Stomach (tissue), 9 donors: ENCODE results near the gene LACTBL1. TPM values are rescaled to one million over a fixed set of nuclear protein-coding genes. Genes with fewer than 3 reads are reported as not detected.
A peak's percentile ranks its signal among the peaks of the same experiment; 100 is the strongest.
"Not testable (repeated sequence)": the region's sequence is repeated elsewhere in the genome, so short reads cannot be mapped to it uniquely, and the experiment has no call there.

ENCODE experiments used
- DNase-seq, 2 donors: peaks; one replicate each; pipeline versions ENCODE4 v3.0.0 to v3.0.0-alpha.2; 2013 to 2019
- H3K27ac ChIP-seq, 5 donors: fragments of 200-600 bp in 4 of 5; sonication (generic) in 4 of 5; one replicate each; pipeline ENCODE4 v1.5.1; 2013 to 2019; ENCODE audit warnings: mild to moderate bottlenecking in 1 of 5, moderate library complexity in 1 of 5
- H3K27me3 ChIP-seq, 3 donors: fragments of 200-600 bp; sonication (generic); one replicate each; pipeline ENCODE4 v1.5.1; 2017 to 2019; ENCODE audit warnings: mixed run types in 1 of 3
- H3K36me3 ChIP-seq, 4 donors: fragments of 200-600 bp; sonication (generic); 1 replicate in 3 of 4; 2 replicates in 1 of 4; pipeline ENCODE4 v1.5.1; 2016 to 2019
- H3K4me1 ChIP-seq, 4 donors: fragments of 200-600 bp; sonication (generic); one replicate each; pipeline ENCODE4 v1.5.1; 2016 to 2019
- H3K4me3 ChIP-seq, 4 donors: fragments of 200-600 bp; sonication (generic) in 3 of 4; one replicate each; pipeline ENCODE4 v1.5.1; 2016 to 2019; ENCODE audit warnings: mild to moderate bottlenecking in 1 of 4
- H3K9me3 ChIP-seq, 4 donors: fragments of 200-600 bp; sonication (generic); one replicate each; pipeline ENCODE4 v1.5.1; 2016 to 2019
- EP300 ChIP-seq: sonication (generic); formaldehyde crosslinking; IDR thresholded peaks from one replicate; pipeline ENCODE4 v1.6.1; 2017; ENCODE audit warnings: antibody characterized with exemption
- POLR2A ChIP-seq, 4 donors: fragments of 450-650 bp; IDR thresholded peaks; one replicate each; pipeline ENCODE4 v1.6.1; 2016; ENCODE audit warnings: antibody characterized with exemption in 4 of 4, control low read depth in 2 of 4, mild to moderate bottlenecking in 1 of 4, moderate library complexity in 1 of 4
- POLR2AphosphoS5 ChIP-seq, 3 donors: sonication (generic); formaldehyde crosslinking; IDR thresholded peaks; one replicate each; pipeline ENCODE4 v1.6.1; 2016; ENCODE audit warnings: antibody characterized with exemption in 3 of 3
- WGBS, 5 donors: extraction: QIAGEN DNeasy Blood & Tissue Kit in 3 of 5; methylation state at CpG; one replicate each; pipeline versions ENCODE4 v1.1.5 to v1.1.7; 2013 to 2018; 5-methylcytosine and 5-hydroxymethylcytosine counted together
- intact Hi-C: fragments of 100-400 bp; cut with DNase I; formaldehyde crosslinking; loops from one replicate; pipeline ENCODE4 v1.15.1; 2023; ENCODE audit warnings: low total_unique reads
- polyA plus RNA-seq, 3 donors: library from polyadenylated mRNA; stranded (reverse); fragments of 200-250 nt; gene quantifications; one replicate each; pipeline ENCODE4 v1.2.3, GENCODE V29; 2013
- total RNA-seq, 5 donors: library from RNA; depleted of rRNA; stranded (reverse); fragments of >200 nt; gene quantifications; one replicate each; pipeline versions ENCODE4 v1.1.0 to v1.2.3, GENCODE V29; 2014 to 2016
- TF ChIP-seq, protein P1 (sequence below), 7 experiments: fragments of 450-650 bp in 4 of 7; fragments of 200-600 bp in 3 of 7; sonication (generic) in 3 of 7; IDR thresholded peaks; one replicate each; pipeline ENCODE4 v1.5.1; 2016 to 2019; ENCODE audit warnings: antibody characterized with exemption in 7 of 7, control low read depth in 2 of 7, mild to moderate bottlenecking in 1 of 7
- donor health status: healthy with polysubstance abuse.
- donor health status: Bipolar disorder and iron deficiency.
- donor health status: healthy.

Gene LACTBL1
- total and polyA plus RNA-seq, 8 donors = not detected

DNA sequence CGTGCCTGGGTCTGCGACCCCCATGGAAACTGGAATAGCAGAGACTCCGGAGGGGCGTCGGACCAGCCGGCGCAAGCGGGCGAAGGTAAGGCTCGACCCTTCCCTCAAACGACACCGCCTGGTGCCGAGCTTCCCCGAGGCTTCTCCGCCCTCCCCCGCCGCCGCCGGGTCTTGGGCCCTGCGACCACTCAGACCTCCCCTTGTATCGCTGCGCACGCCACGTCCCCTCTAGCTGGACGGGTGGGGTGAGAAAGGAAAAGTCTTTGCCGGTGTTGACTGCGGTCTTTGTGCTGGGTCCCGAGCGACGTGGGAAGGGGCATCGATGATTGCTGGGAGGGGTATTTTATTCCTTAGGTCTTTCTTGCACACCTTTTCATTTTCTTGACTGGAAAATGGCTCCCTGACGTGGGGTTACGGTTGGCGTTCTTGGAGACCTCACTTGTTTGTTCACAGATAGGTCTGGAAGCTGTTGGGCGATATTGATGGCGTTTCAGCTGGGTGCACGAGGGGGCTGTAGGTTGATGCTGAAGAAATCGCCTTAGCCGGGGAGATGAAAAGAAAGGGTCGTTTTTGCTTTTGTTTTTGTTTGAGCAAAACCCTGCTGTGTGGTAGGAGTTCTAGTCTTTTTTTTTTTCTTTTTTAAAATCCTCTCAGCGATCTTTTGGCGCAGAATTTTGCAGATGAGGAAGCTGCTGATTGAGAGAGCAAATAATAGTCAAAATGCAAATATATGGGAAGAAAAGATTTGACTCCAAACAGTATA is 47.4 kb upstream of the LACTBL1 start:
- WGBS, 5 donors = 0 to 1% (median 0%) methylated on average over 30 to 42 of the region's 42 CpGs
- Histone ChIP-seq H3K9me3 (no peaks in the 10 kb centered on the region), H3K4me1 (peaks cover 7 to 27% (median 21%) of the 10 kb centered on the region in 4 donors), H3K36me3 (no peaks in the 10 kb centered on the region), H3K4me3 (peak overlapping the region; percentile 75 to 98 (median 91)), H3K27ac (peak overlapping the region; percentile 87 to 93 (median 89)), H3K27me3 (no peaks in the 10 kb centered on the region)
- intact Hi-C loops = no loop called here
- TF ChIP-seq POLR2A (IDR thresholded peaks at IDR 0.05) (no peak), EP300 (no peak), POLR2AphosphoS5 (IDR thresholded peaks at IDR 0.05) (no peak)
- TF ChIP-seq, protein P1, sequence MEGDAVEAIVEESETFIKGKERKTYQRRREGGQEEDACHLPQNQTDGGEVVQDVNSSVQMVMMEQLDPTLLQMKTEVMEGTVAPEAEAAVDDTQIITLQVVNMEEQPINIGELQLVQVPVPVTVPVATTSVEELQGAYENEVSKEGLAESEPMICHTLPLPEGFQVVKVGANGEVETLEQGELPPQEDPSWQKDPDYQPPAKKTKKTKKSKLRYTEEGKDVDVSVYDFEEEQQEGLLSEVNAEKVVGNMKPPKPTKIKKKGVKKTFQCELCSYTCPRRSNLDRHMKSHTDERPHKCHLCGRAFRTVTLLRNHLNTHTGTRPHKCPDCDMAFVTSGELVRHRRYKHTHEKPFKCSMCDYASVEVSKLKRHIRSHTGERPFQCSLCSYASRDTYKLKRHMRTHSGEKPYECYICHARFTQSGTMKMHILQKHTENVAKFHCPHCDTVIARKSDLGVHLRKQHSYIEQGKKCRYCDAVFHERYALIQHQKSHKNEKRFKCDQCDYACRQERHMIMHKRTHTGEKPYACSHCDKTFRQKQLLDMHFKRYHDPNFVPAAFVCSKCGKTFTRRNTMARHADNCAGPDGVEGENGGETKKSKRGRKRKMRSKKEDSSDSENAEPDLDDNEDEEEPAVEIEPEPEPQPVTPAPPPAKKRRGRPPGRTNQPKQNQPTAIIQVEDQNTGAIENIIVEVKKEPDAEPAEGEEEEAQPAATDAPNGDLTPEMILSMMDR (IDR thresholded peaks at IDR 0.05) = no peak
- DNase-seq = peak in 1 of 2 donors; percentile 82

- Histone ChIP-seq H3K4me1 (peaks cover 7 to 27% (median 19%) of the 10 kb centered on the region in 4 donors), H3K27ac (peak within 1 kb of the TSS; percentile 87 to 93 (median 89)), H3K9me3 (no peaks in the 10 kb centered on the region), H3K4me3 (peak within 1 kb of the TSS; percentile 75 to 98 (median 91)), H3K27me3 (no peaks in the 10 kb centered on the region), H3K36me3 (no peaks in the 10 kb centered on the region)
- 0 to 1% (median 0%) methylated on average over 11 to 85 of the region's 85 CpGs for WGBS, 5 donors
- no peak for TF ChIP-seq EP300
- TF ChIP-seq, protein P1 (IDR thresholded peaks at IDR 0.05) = peak in 1 of 7 experiments; percentile 6
- peak; percentile 91 to 97 (median 92) for TF ChIP-seq POLR2AphosphoS5 (IDR thresholded peaks at IDR 0.05)
- TF ChIP-seq POLR2A (IDR thresholded peaks at IDR 0.05) = no peak
- peak; percentile 98 to 99 for DNase-seq
- intact Hi-C loops = no loop called here
These were observed 46.6 kb upstream of the LACTBL1 start, which contains the start of gene KDM1A for GRCh38 chr1:23019094-23019862. KDM1A (plus strand) TSS chr1:23019468; CDS start chr1:23019597, 129 bp downstream.

GRCh38 chr1:23018661-23019093 is 46.0 kb upstream of the LACTBL1 start:
- intact Hi-C loops = no loop called here
- no peaks in the 10 kb centered on the region for H3K9me3 ChIP-seq
- TF ChIP-seq EP300 (no peak), POLR2AphosphoS5 (IDR thresholded peaks at IDR 0.05) (no peak), POLR2A (IDR thresholded peaks at IDR 0.05) (no peak)
- TF ChIP-seq, protein P1 (IDR thresholded peaks at IDR 0.05) = no peak
- 31 to 44% (median 33%) methylated on average over 10 of the region's 10 CpGs for WGBS, 5 donors
- H3K27me3 ChIP-seq = no peaks in the 10 kb centered on the region
- H3K4me3 ChIP-seq = peak overlapping the region; percentile 75 to 98 (median 91)
- peaks cover 7 to 27% (median 19%) of the 10 kb centered on the region in 4 donors for H3K4me1 ChIP-seq
- H3K36me3 ChIP-seq = no peaks in the 10 kb centered on the region
- peak in 1 of 2 donors; percentile 55 for DNase-seq
- H3K27ac ChIP-seq = peak overlapping the region in 4 of 5 donors; percentile 88 to 93 (median 91)

GRCh38 chr1:23013657-23014056 is 41.0 kb upstream of the LACTBL1 start:
- peak in 1 of 2 donors; percentile 64 for DNase-seq
- H3K9me3 ChIP-seq = no peaks in the 10 kb centered on the region
- 60 to 81% (median 70%) methylated on average over 3 of the region's 3 CpGs for WGBS, 5 donors
- H3K4me3 ChIP-seq = no peak overlapping the region
- no peak overlapping the region for H3K27ac ChIP-seq
- no peaks in the 10 kb centered on the region for H3K27me3 ChIP-seq
- H3K36me3 ChIP-seq = no peaks in the 10 kb centered on the region
- TF ChIP-seq, protein P1 (IDR thresholded peaks at IDR 0.05) = no peak
- TF ChIP-seq EP300 (no peak), POLR2AphosphoS5 (IDR thresholded peaks at IDR 0.05) (no peak), POLR2A (IDR thresholded peaks at IDR 0.05) (no peak)
- peaks cover 0 to 6% (median 4%) of the 10 kb centered on the region in 4 donors for H3K4me1 ChIP-seq
- intact Hi-C loops = no loop called here

GRCh38 chr1:23010025-23010424 is 37.4 kb upstream of the LACTBL1 start:
- H3K4me3 ChIP-seq, H3K27ac ChIP-seq, H3K27me3 ChIP-seq, H3K9me3 ChIP-seq, H3K36me3 ChIP-seq, intact Hi-C loops, H3K4me1 ChIP-seq, DNase-seq: not testable (repeated sequence)
- 79 to 87% (median 85%) methylated on average over 8 of the region's 8 CpGs for WGBS, 5 donors
